Keratinocyte (primary cell): Measurements from ENCODE around the gene ZNF723. TPM values are rescaled to one million over a fixed set of nuclear protein-coding genes. Genes with fewer than 3 reads are reported as not detected.

Source experiments
- DNase-seq: peaks from one replicate; pipeline ENCODE4 v3.0.0-alpha.2; 2011; ENCODE audit warnings: low read depth, missing footprints, low spot score
- FAIRE-seq: peaks from 2 replicates; lab custom pipeline; 2011; peaks lifted over from hg19 to GRCh38; lab: Jason Lieb, UNC
- H2AFZ ChIP-seq: 2 replicates; pipeline ENCODE4 v1.6.0; 2012; ENCODE audit warnings: low read length, control low read depth, inconsistent platforms; ENCODE audit not compliant: control insufficient read depth
- H3K27ac ChIP-seq: 2 replicates; pipeline ENCODE4 v1.5.1; 2011; ENCODE audit warnings: low read length; ENCODE audit not compliant: control insufficient read depth, insufficient read depth
- H3K27me3 ChIP-seq: 3 replicates; pipeline ENCODE4 v1.6.0; 2011; ENCODE audit warnings: low read length; ENCODE audit not compliant: control insufficient read depth, insufficient read depth; ENCODE audit errors: extremely low read depth
- H3K36me3 ChIP-seq, 2 experiments: 2 replicates in 1 of 2; 3 replicates in 1 of 2; pipeline ENCODE4 v1.5.1; 2011; ENCODE audit warnings: low read length in 2 of 2, mild to moderate bottlenecking in 1 of 2; ENCODE audit not compliant: control insufficient read depth in 2 of 2, insufficient read depth in 2 of 2; ENCODE audit errors: extremely low read depth in 1 of 2
- H3K4me1 ChIP-seq: 3 replicates; pipeline ENCODE4 v1.5.1; 2011; ENCODE audit warnings: low read length; ENCODE audit not compliant: control insufficient read depth, insufficient read depth; ENCODE audit errors: extremely low read depth
- H3K4me2 ChIP-seq: 3 replicates; pipeline ENCODE4 v1.6.0; 2011; ENCODE audit warnings: low read depth, low read length; ENCODE audit not compliant: control insufficient read depth, insufficient read depth; ENCODE audit errors: extremely low read depth
- H3K4me3 ChIP-seq, 3 experiments: fragments of 200-600 bp in 1 of 3; sonication (generic) in 1 of 3; 2 replicates in 2 of 3; 3 replicates in 1 of 3; pipeline ENCODE4 v1.5.1; 2011 to 2016; ENCODE audit warnings: low read length in 3 of 3, mild to moderate bottlenecking in 3 of 3, control low read depth in 2 of 3, inconsistent platforms in 1 of 3, low read depth in 1 of 3, mixed read lengths in 1 of 3, mixed run types in 1 of 3, moderate library complexity in 1 of 3; ENCODE audit not compliant: control insufficient read depth in 2 of 3, insufficient read depth in 2 of 3; ENCODE audit errors: extremely low read depth in 1 of 3
- H3K79me2 ChIP-seq: 2 replicates; pipeline ENCODE4 v1.6.0; 2012; ENCODE audit warnings: low read length; ENCODE audit not compliant: control insufficient read depth, insufficient read depth
- H3K9ac ChIP-seq: 3 replicates; pipeline ENCODE4 v1.6.0; 2011; ENCODE audit warnings: low read length; ENCODE audit not compliant: control insufficient read depth, insufficient read depth; ENCODE audit errors: extremely low read depth
- H3K9me1 ChIP-seq: 3 replicates; pipeline ENCODE4 v1.6.0; 2011; ENCODE audit warnings: low read length; ENCODE audit not compliant: control insufficient read depth, insufficient read depth; ENCODE audit errors: extremely low read depth
- H3K9me3 ChIP-seq: 2 replicates; pipeline ENCODE4 v1.5.1; 2012; ENCODE audit warnings: low read depth, low read length; ENCODE audit not compliant: control insufficient read depth
- H4K20me1 ChIP-seq: 3 replicates; pipeline ENCODE4 v1.6.0; 2011; ENCODE audit warnings: low read length; ENCODE audit not compliant: control insufficient read depth, insufficient read depth; ENCODE audit errors: extremely low read depth
- EZH2 ChIP-seq: IDR thresholded peaks from one replicate; pipeline ENCODE4 v1.6.1; 2012; ENCODE audit warnings: inconsistent platforms, mild to moderate bottlenecking, low read length, moderate library complexity
- dilution Hi-C: fragments of 300-500 bp; cut with MboI; formaldehyde crosslinking; loops from one replicate; pipeline ENCODE4 v1.7.0; 2020; ENCODE audit warnings: low sequenced_read_pairs; ENCODE audit not compliant: extremely low pct_ligation_motif_present
- polyA plus RNA-seq, 5 experiments: library from polyadenylated mRNA; depleted of rRNA in 3 of 5; stranded (reverse) in 3 of 5; stranded (forward) in 1 of 5; unstranded in 1 of 5; fragments of >200 nt; gene quantifications; 1 replicate in 1 of 5; 2 replicates in 3 of 5; 3 replicates in 1 of 5; pipeline versions ENCODE4 v1.2.1 to v1.2.3, GENCODE V29; 2011 to 2012; ENCODE audit warnings: missing spikeins in 2 of 5, low read depth in 1 of 5, low replicate concordance in 1 of 5
- small RNA-seq, 3 experiments: library from RNA; depleted of rRNA; stranded (forward); fragments of <200 nt; gene quantifications; one replicate each; pipeline ENCODE3, GENCODE V24; 2012; ENCODE audit warnings: low read depth in 3 of 3, low replicate concordance in 1 of 3; ENCODE audit not compliant: insufficient read length in 3 of 3
- TF ChIP-seq, protein P1 (sequence below), 3 experiments: IDR thresholded peaks in 1 of 3; conservative IDR thresholded peaks in 1 of 3; optimal IDR thresholded peaks in 1 of 3; 2 replicates in 2 of 3; 3 replicates in 1 of 3; pipeline versions ENCODE3 to v1.5.1; 2011; ENCODE audit warnings: low read length in 3 of 3, mild to moderate bottlenecking in 3 of 3, moderate library complexity in 2 of 3, control low read depth in 1 of 3, inconsistent platforms in 1 of 3; ENCODE audit not compliant: insufficient read depth in 2 of 3; ENCODE audit errors: extremely low read depth in 1 of 3

The ZNF723 gene
- polyA plus RNA-seq, 1 donor (not counting 4 experiments of a cell fraction or from before 2014, with no cell fraction given), result not detected

DNA sequence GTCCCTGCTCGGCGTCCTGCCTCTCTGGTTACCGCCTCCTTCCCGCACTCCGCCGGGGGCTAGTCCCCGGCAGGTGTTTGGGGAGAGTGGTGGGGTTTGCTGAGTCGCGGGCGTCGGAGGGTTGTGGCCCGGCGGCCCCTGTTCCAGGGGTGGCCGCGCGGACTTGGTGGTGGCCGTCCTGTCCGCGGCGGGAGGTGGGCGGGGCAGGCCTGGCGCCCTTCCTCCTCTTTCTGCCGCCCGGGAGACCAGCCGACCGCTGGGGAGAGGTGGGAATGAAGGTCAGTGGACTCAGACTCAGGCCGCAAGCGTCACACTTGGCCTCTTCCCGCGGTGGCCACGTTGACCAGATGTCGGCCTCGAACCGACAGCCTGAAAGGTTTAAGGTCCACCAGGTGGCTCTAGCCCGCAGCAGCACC lies 61.8 kb downstream of the ZNF723 start:
- Histone ChIP-seq H3K36me3 (no peaks in the 10 kb centered on the region), H3K27me3 (no peaks in the 10 kb centered on the region), H3K9me3 (no peaks in the 10 kb centered on the region), H3K4me1 (no peaks in the 10 kb centered on the region), H2AFZ (no peak overlapping the region), H3K27ac (no peak overlapping the region), H3K9ac (no peak overlapping the region), H4K20me1 (no peaks in the 10 kb centered on the region), H3K9me1 (no peaks in the 10 kb centered on the region), H3K4me2 (no peak overlapping the region), H3K79me2 (no peaks in the 10 kb centered on the region), H3K4me3 (no peak overlapping the region)
- dilution Hi-C loops, result no loop called here
- TF ChIP-seq, protein P1, sequence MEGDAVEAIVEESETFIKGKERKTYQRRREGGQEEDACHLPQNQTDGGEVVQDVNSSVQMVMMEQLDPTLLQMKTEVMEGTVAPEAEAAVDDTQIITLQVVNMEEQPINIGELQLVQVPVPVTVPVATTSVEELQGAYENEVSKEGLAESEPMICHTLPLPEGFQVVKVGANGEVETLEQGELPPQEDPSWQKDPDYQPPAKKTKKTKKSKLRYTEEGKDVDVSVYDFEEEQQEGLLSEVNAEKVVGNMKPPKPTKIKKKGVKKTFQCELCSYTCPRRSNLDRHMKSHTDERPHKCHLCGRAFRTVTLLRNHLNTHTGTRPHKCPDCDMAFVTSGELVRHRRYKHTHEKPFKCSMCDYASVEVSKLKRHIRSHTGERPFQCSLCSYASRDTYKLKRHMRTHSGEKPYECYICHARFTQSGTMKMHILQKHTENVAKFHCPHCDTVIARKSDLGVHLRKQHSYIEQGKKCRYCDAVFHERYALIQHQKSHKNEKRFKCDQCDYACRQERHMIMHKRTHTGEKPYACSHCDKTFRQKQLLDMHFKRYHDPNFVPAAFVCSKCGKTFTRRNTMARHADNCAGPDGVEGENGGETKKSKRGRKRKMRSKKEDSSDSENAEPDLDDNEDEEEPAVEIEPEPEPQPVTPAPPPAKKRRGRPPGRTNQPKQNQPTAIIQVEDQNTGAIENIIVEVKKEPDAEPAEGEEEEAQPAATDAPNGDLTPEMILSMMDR (optimal IDR thresholded peaks at IDR 0.05 in 1 of 3, IDR thresholded peaks at IDR 0.05 in 1 of 3, conservative IDR thresholded peaks at IDR 0.05 in 1 of 3; ENCODE audit: extremely low read depth in 1 of 3, insufficient read depth in 2 of 3, low read length in 3 of 3), result no peak
- no peak for TF ChIP-seq EZH2
- DNase-seq, result no peak
- FAIRE-seq, result no peak

GRCh38 chr19:22901431-22902130 lies 69.5 kb downstream of the ZNF723 start:
- dilution Hi-C loops, result no loop called here
- Histone ChIP-seq H3K9me1 (no peaks in the 10 kb centered on the region), H3K4me1 (no peaks in the 10 kb centered on the region), H3K4me3 (no peak overlapping the region), H3K9me3 (no peaks in the 10 kb centered on the region), H3K27ac (no peak overlapping the region), H2AFZ (no peak overlapping the region), H3K9ac (no peak overlapping the region), H3K36me3 (no peaks in the 10 kb centered on the region), H3K27me3 (no peaks in the 10 kb centered on the region), H3K4me2 (no peak overlapping the region), H3K79me2 (no peaks in the 10 kb centered on the region), H4K20me1 (no peaks in the 10 kb centered on the region)
- TF ChIP-seq EZH2, result no peak
- TF ChIP-seq, protein P1 (optimal IDR thresholded peaks at IDR 0.05 in 1 of 3, IDR thresholded peaks at IDR 0.05 in 1 of 3, conservative IDR thresholded peaks at IDR 0.05 in 1 of 3; ENCODE audit: extremely low read depth in 1 of 3, insufficient read depth in 2 of 3, low read length in 3 of 3), result no peak
- FAIRE-seq, result no peak
- no peak for DNase-seq

Small RNA genes lying within 50 kb of the gene (small RNA-seq; reads per million reads assigned to genes)
- gene VN1R88P, result 0 reads per million in 3 experiments

Other genes with a start within 250 kb of the ZNF723 start
- 0.15 to 0.43 TPM (median 0.36 TPM) in 3 replicates for gene ZNF492, start 198.0 kb upstream of the ZNF723 start, polyA plus RNA-seq
- not detected in 3 replicates for gene ZNF99, start 48.1 kb upstream of the ZNF723 start, polyA plus RNA-seq
- not detected in 3 replicates for gene ZNF728, start 170.9 kb downstream of the ZNF723 start, polyA plus RNA-seq